HG03196 (cell line): ENCODE measurements around the gene CDK2AP2.

Experiments
- ATAC-seq: cut with Tn5 transposase; IDR thresholded peaks from one replicate; pipeline ENCODE4 v1.9.1; 2021; ENCODE audit not compliant: unreplicated experiment

CDK2AP2 gene

DNA sequence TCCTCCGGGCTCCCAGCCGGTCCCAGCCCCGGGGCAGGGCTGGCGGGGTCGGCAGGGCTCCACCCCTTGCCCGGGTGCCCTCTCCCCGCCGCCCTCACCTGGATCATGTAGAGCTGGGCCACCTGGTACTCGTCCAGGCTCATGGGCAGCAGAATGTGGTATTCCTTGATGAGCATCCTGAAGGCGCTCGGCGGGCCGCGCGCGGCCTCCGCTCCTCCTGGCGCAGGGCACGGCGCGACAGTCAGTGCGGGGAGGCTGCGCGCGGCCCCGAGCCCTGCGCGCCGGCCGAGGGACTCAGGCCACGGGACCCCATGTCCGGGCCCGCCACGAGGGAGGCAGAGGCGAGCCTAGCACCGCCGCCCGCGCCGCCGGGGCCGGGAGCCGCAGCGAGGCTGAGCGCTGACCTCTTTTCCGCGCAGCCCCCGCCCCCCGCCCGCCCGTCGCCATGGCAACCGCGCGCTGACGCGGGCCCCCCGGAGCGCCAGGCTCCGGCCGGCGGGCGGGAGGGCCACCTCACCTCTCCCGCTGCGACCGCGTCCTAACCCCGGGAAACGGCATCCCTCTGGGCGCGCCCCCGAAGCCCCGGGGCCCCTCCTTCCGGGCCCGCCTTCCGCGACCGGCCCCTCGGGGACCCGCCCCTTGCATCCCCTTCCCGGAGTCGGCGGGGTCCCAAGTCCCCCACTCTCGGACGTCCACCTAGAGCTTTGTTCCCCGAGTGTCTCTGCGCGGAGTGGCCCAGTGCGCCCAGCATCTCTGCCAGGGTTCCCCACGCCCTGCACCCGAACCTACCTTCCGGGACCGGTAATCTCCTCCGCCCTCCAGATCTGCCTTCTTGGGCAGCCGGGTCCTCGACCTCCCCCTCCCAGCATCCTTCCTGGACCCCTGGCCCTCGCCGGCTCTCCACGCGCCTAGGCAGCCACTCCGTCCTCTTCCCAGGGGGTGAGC is 3.7 kb downstream of the CDK2AP2 start:
- no peak for ATAC-seq

DNA sequence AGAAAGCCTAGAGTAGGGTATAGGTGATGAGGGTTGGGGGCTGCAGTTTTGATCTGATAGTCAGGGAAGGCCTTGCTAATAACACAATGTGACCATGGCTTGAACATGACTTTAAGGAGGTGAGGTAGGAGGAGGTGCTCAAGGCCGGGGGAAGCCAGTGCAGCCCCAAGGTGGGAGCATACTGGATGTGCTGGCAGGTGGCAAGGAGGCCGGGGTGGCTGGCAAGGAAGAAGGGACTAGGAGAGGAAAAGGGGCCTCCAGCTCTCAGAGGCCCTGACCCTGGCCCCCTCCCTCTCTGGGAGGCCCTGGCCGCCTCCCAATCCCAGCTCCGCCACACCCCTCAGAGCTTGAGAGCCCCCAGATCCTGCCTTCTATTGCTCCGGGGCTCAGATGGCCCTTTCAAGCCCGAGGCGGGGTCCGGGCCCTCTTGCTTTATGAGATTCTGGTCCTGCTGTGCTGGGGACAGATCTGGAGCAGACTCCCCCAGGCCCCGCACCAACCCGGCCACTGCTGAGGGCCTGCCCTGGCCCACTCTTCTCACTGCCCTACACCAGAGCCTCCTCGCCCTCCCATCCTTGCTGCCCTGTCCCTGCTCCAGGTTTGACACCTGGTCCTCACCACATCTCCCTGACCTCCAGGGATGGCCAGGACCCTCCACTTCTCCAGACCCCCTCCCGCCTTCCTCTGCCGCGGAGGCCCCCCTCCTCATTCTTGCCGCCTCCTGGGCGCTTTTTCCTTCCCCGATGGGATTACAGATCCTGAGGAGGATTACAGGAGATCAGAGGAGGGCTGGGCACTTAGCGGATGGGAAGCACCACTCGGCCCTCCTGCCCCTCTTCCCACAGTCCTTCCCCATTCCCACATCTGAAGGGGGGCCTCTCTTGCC is 4.6 kb downstream of the CDK2AP2 start:
- ATAC-seq, result no peak

DNA sequence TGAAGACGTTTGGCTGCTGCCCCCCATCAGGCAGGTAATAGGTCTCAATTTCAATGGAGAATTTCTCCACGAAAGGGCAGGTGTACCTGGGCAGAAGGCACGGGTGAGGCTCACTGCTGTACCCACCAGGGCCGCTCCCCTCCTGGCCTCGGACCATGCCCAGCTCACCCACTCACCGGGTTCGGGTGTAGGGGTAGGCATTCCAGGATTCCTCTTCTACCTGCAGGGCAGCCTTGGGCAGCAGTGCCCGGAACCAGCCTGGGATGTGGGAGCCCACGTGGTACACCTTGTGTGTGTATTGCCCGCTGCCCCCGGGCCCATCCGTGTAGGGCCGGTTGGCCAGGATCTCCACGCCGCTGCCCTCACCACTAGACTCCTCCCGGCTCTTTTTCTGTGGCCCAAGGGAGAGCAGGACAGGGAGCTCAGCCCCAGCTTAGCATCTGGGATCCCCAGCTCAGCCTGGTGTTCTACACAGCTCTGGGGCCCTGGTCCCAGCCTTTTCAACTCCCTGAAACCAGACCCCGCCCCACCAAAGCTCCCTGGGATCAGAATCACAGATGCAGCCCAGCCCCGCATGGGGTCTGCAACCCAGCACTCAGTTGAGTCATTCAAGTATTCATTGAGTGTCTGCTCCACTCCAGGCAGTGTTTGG is 5.5 kb downstream of the CDK2AP2 start:
- ATAC-seq, result no peak

DNA sequence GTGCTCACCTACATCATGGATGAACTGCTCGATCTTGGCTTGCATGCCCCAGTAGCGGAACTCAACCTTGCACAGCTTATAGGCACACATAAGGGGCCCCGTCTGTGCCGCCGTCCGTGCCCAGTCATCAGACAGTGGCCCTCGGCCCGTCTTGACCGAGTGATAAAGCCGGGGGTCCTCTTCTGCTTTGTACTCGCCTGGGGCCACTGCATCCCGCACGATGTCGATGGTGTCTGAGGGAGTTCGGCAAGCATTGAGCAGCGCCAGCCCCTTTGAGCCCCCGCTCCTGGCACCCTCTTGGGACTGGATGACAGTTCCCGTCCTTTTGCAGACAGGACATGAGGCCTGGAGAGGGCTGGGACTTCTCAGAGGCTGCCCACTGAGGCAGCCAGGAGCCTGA is 6.1 kb downstream of the CDK2AP2 start:
- no peak for ATAC-seq

DNA sequence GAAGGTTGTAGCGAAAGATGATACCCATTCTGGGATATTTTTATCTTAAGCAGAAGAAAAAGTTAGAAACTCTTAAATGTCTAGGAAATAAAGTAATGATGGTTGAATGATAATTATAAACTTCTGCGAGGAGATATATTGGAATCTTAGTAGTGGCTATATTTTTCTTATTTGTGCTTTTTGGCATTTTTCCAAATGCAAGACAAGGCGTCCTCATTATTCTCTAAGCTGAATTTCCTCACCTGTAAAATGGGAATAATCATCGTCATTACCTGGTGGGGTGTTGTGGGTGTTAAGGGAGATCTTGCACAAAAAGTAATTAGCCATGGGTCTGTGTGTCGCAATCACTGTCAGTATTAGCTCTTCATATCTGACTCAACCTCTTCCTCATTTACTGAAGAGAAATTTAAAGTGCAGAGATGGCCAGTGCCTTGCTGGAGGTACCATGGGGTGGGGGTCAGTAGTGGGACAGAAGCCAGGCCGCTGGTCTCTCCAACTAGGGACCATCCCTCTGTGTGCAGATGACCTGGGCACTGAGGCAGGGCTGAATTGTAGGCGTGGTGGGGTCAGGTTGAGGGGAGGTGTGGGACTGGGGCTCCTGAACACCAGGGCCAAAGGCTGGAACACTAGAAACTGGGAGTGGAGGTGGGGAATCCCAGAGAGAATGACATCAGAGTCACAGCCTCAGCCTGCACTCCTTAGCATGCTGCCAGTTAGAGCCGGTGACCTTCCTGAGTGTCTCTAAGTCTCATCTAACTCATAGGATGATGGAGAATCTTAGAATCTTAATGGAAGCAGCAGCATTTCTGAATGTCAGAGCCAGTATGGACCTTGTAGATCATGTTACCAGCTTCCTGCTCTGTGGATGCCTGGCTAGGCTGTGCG is 6.9 kb downstream of the CDK2AP2 start:
- no peak for ATAC-seq

DNA sequence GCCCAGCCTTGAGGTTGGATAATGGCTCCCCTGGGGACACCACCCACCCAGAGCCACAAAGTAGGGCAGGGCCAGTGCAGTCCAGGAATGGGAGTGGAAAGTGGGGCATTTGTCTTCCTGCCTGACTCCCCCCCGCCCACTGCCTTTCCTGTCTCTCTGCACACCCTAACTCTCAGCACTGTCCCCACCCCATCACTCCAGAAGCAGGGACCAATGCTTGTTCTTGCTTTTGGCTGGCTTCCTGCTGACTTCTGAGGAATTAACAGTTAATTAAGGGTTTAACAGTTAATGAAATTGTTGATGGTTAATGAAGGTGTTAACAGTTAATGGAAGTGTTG is 7.5 kb downstream of the CDK2AP2 start:
- no peak for ATAC-seq

DNA sequence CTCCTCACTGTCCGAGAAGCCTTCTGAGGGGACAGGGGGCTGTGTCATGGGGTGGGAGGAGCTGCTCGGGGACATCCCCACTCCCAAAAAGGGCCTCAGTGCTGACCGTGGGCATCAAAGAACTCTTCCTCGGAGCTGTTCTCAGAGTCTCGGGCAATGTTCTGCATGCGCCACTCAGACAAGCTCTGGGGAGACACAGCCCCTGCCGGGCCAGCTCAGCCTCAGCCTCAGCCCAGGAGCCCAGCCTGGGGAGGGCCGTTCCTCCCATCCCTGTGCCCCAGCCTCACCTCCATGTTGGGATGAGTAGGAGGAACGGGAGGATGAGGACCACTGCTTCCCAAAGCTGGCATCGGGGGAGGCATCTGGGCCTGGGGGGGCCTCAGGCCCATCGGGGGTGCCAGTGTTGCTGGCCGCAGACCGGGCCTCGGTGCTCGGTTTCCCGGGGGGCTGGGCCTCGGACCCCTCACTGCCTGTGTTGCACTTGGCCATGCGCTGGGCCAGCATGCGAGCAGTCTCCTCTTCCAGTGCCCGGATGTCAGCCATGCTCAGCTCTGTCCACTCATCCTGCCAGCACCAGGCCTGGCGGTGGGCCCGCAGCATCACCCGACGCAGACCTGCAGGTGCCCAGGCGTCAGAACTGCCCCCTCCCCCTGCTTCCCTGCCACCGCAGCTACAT is 8.0 kb downstream of the CDK2AP2 start:
- no peak for ATAC-seq

DNA sequence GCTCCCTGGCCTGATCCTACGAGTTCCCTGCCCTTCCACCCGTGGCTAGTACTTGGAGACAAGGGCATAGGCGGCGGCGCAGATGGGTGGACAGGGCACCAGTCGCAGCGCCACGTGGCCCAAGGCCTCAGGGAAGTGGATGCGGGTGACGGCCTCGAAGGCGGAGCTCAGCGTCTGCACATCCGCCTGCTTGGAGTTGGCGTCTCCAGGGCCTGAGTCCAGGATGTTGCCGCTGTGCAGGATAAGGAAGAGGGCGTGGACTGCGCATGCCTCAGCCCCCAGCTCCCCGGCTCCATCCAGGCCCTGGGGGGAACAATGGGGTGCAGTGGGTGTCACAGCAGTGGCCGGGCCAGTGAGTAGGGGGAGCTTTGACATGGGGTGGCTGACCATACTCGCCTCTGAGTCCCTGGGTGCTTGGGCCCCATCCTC is 9.4 kb downstream of the CDK2AP2 start:
- ATAC-seq, result no peak

DNA sequence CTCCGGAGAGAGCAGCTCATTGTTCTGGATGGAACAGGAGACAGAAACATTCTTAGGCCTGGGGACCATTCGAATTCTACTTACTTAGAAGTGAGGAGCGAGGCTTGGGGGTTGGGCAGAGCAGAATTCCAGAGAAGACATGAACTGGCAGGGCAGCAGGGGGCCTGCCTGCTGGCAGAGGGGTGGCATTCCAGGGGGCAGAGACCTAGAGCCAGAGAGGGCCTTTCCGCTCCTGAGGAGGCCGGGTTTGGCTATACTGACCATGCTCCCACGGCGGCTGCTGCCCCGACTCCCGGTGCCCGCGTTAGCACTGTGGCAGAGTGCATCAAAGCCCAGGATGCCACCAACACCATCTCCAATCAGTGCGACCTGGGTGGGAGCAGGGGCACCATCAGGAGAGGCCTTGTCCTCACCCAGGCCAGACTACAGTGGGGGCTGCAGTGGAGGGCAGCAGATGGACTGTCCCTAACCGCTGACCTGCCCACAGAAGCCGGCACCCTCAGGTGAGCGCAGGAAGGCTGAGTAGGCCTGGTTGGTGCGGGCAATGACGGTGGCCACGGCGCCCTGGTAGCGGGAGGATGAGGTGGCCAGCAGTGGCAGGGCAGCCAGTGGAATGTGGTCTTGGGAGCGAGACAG is 10.2 kb downstream of the CDK2AP2 start:
- no peak for ATAC-seq

DNA sequence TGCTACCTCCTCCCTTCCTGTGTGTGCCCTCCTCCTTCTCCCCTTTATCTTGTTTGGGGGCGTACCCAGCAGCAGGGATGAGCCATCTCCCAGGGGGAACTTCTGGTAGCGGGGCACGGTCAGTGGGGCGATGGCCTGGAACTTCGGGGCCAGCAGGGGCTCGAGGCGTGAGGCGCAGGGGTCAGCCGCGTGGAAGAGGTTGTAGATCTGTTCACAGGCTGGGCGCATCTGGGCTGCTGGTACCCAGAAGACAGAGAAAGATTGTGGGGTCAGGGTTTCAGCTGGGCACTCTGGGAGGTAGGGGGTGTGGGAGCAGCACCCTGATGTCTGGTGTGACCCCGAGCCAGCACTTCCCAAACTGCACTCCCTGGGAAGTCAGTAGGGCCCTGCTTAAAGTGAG is 11.8 kb downstream of the CDK2AP2 start:
- no peak for ATAC-seq

DNA sequence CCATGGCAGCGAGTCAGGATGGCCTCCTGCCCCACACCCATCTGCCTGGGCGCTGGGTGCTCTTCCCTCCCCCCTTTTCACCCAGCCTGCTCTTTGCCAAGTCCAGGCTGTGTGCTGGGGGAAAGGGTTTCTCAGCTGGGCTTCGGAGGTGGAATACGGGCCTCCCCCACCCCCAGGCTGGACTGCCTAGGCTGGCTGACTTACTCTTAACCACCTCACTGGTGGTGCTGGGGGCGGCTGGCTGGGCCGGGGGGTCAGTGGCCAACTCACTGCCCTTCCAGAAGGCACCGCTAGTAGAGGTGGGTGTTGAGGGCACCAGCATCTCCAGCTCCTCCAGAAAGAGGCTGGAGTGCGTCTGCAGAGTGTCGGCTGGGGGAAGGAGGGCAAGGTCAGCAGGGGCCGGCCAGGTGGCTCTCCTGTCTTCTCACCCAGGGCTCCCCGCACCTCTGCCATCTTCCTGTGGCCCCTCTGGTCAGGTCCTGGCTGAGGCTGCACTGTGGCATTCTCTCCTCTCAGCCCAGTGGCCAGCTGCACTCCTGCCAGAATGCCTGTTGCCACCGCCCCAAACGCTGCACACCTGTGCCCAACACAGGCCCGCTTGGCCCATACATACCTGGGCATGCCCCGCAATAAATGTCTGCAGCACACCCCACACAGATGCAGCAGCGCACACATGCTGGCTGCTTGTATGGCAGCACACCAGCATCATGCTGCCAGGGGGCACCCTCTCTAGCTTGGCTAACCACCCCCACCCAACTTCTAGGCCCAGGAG is 12.5 kb downstream of the CDK2AP2 start:
- ATAC-seq, result no peak

DNA sequence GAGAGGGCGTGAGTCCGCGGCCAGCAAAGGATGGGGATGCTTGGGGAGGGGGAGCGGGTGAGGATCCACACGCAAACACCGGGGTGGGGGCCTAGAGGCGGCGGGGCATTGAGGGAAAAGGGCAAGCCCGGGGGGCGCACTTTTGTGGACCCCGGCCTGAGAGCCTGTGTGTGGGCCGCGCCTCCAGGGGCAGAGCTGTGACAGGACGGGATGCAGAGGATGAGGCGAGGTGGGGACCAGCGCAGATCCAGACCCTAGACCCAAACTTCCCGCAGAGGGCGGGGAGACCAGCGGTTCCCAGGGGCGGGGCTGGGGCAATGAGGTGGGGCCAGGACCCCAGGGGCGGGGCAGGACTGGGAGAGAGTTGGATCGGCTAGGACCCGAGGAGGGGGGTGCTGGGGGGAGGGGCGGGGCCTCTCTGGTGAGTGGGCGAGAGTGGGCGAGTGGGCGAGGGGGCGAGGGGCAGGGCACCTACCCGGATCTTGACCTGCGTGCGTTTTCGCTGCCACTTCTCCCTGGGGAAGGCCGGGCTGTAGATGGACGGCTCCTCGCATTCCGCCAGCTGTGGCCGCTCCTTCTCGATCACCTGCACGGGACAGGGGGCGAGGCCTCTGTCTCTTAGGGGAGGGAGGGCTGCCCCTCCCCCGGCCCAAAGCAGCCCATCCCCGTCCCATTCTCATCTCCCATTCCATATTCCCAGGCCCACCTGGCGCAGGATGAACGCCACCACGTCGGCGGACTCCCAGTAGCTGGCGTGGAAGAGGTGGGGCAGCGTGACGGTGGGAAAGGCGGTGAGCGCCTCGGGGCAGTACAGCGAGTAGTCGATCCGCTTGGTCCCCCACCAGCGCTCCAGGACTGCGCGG is 13.4 kb downstream of the CDK2AP2 start:
- ATAC-seq, result no peak

DNA sequence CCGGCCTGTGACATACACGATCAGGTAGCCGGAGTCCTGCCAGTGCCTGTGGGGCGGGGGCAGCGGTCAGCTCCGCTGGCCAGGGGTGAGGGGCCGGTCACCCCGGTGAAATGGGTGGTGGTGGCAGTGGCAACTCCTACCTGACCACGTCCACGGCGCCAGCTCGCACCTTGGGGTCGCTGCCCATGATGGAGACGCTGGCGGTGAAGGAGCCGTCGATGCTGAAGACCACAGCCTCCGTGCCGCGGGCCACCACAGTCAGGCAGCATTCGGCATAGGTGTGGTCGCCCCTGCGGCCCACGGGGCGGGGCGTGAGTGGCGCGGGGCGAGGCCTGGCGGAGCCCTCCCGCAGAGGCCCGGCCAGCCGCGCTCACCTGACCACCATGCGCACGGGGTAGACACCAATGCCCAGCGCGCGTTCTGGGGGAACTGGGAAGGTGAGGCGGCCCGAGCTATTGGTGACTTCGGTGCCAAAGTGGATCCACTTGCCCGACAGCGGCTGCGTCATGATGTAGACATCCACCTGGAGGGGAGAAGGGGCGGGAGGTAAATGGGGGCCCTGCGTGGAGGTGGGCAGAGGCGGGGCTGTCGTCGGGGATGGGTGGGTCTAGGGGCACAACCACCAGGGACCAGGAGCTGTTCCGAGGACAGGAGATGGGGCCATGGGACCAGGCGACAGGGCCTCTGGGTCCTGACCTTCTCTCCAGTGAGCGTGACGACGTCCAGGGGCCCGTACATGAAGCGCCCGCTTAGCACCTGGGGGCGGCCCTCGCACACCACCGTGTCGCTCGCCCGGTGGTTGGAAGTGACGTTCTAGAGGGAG is 14.2 kb downstream of the CDK2AP2 start:
- no peak for ATAC-seq

DNA sequence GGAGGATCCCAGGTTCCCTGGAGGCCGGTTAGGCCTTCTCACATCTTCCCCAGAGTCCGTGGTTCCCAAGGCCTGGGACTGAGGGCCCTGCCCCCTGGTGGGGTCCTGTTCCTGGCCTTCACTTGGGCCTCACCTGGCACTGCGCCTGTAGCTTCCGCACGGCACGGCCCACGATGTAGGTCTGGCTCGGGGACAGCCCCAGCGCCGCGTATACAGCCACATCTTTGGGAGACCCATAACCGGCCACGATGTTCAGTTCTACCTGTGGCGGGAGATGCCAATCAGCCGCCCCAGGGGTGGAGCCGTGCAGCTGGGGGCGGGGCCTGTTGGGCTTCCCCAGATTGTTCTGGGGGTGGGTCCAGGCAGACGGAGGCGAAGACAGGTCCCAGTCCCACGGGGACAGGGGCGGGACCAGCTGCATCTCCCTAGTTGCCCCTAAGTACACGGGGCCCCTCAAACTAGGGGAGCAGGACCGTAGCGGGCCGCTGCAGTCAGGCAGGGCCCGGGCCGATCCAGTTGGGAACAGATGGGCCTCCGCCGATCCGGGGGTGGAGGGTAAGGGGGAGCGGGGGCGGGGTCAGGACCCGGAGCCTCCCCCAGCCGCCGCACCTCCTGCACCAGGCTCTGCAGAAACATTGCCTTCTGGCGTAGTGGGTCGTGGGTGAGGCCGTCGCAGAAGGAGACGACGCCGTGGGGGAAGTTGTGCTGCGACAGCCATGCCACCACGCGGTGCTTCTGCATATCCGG is 15.0 kb downstream of the CDK2AP2 start:
- ATAC-seq, result no peak

DNA sequence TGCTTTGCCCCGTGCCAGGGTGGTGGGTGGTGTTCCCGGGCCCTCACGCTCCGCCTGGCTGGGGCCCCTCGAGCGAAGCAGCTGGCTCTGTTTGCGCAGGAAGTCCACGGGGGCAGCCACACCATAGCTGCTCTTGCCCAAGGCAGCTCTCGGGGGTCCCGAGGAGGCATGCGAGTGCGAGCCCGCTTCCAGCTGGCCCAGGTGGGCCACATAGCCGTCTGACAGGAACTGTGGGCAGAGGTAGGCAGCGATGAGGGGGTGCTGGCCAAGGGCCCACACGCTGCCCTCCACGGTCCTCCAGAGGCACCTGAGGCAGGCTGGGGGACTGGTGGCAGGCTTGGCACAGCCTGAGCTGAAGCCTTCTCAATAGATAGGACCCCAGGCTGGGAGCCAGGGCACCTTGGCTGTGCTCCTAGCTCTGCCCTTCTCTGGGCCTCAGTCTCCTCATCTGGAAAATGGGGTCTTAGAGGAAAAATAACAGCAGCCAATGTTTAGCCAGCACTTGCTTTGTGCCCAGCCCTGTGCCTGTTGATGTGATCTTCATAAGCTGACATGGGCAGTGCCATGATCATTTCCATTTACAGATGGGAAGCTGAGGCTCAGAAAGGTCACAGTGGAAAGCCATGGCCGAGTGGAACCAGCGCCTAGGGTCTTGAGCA is 15.8 kb downstream of the CDK2AP2 start:
- ATAC-seq, result no peak
